Astrocyte (in vitro differentiated cells and primary cell): ENCODE results near the gene GPC5. TPM values are rescaled to one million over a fixed set of nuclear protein-coding genes. Genes with fewer than 3 reads are reported as not detected.

ENCODE experiments used
- DNase-seq: peaks from one replicate; pipeline ENCODE4 v3.0.0-alpha.2; 2010; ENCODE audit warnings: low read depth
- FAIRE-seq: peaks from 2 replicates; lab custom pipeline; 2011; peaks lifted over from hg19 to GRCh38; lab: Jason Lieb, UNC
- H2AFZ ChIP-seq: 2 replicates; pipeline ENCODE4 v1.6.0; 2012; ENCODE audit warnings: low read depth, low read length, inconsistent platforms
- H3K27ac ChIP-seq: 2 replicates; pipeline ENCODE4 v1.5.1; 2011; ENCODE audit warnings: low read depth, low read length, inconsistent platforms
- H3K27me3 ChIP-seq: 2 replicates; pipeline ENCODE4 v1.6.0; 2011; ENCODE audit warnings: low read length, inconsistent platforms; ENCODE audit not compliant: insufficient read depth
- H3K36me3 ChIP-seq: 2 replicates; pipeline ENCODE4 v1.5.1; 2011; ENCODE audit warnings: low read length, inconsistent platforms; ENCODE audit not compliant: insufficient read depth
- H3K4me1 ChIP-seq: 2 replicates; pipeline ENCODE4 v1.5.1; 2011; ENCODE audit warnings: low read length, inconsistent platforms; ENCODE audit not compliant: insufficient read depth
- H3K4me2 ChIP-seq: 2 replicates; pipeline ENCODE4 v1.6.0; 2012; ENCODE audit warnings: low read length, inconsistent platforms
- H3K4me3 ChIP-seq: 2 replicates; pipeline ENCODE4 v1.5.1; 2011; ENCODE audit warnings: low read depth, mild to moderate bottlenecking, low read length, inconsistent platforms; ENCODE audit not compliant: insufficient read depth
- H3K79me2 ChIP-seq: 2 replicates; pipeline ENCODE4 v1.6.0; 2012; ENCODE audit warnings: mild to moderate bottlenecking, low read length, inconsistent platforms; ENCODE audit not compliant: insufficient read depth
- H3K9ac ChIP-seq: 2 replicates; pipeline ENCODE4 v1.6.0; 2012; ENCODE audit warnings: mild to moderate bottlenecking, low read length, inconsistent platforms
- H3K9me3 ChIP-seq: 2 replicates; pipeline ENCODE4 v1.5.1; 2012; ENCODE audit warnings: low read depth, mild to moderate bottlenecking, low read length, inconsistent platforms; ENCODE audit not compliant: insufficient read depth
- H4K20me1 ChIP-seq: 2 replicates; pipeline ENCODE4 v1.6.0; 2012; ENCODE audit warnings: low read length, inconsistent platforms; ENCODE audit not compliant: insufficient read depth
- H3K27ac Mint-ChIP-seq: one replicate; pipeline ENCODE4 v1.8.0; 2021; ENCODE audit warnings: mild to moderate bottlenecking, mixed read lengths; ENCODE audit not compliant: unreplicated experiment
- H3K27me3 Mint-ChIP-seq: one replicate; pipeline ENCODE4 v1.8.0; 2021; ENCODE audit warnings: low read depth, mixed read lengths; ENCODE audit not compliant: unreplicated experiment
- H3K36me3 Mint-ChIP-seq: one replicate; pipeline ENCODE4 v1.8.0; 2021; ENCODE audit warnings: low read depth, mixed read lengths; ENCODE audit not compliant: unreplicated experiment
- H3K4me1 Mint-ChIP-seq: one replicate; pipeline ENCODE4 v1.8.0; 2021; ENCODE audit warnings: low read depth, mixed read lengths; ENCODE audit not compliant: unreplicated experiment
- H3K4me3 Mint-ChIP-seq: one replicate; pipeline ENCODE4 v1.8.0; 2021; ENCODE audit warnings: mild to moderate bottlenecking, moderate library complexity, mixed read lengths; ENCODE audit not compliant: unreplicated experiment
- H3K9me3 Mint-ChIP-seq: one replicate; pipeline ENCODE4 v1.8.0; 2021; ENCODE audit warnings: mild to moderate bottlenecking, mixed read lengths; ENCODE audit not compliant: unreplicated experiment
- CTCF ChIP-seq: IDR thresholded peaks from 2 replicates; pipeline ENCODE4 v1.5.1; 2011; ENCODE audit warnings: low read depth, mild to moderate bottlenecking, inconsistent platforms, low read length, moderate library complexity; ENCODE audit not compliant: insufficient read depth
- EZH2 ChIP-seq: IDR thresholded peaks from 2 replicates; pipeline ENCODE4 v1.6.1; 2012; ENCODE audit warnings: mild to moderate bottlenecking, low read length, inconsistent platforms; ENCODE audit not compliant: insufficient read depth
- total RNA-seq: library from RNA; stranded (reverse); gene quantifications from 2 replicates; pipeline ENCODE4 v1.2.1, GENCODE V29; 2021

The GPC5 gene
- total RNA-seq, 1 donor from 2014 or later = 1.1 TPM

DNA sequence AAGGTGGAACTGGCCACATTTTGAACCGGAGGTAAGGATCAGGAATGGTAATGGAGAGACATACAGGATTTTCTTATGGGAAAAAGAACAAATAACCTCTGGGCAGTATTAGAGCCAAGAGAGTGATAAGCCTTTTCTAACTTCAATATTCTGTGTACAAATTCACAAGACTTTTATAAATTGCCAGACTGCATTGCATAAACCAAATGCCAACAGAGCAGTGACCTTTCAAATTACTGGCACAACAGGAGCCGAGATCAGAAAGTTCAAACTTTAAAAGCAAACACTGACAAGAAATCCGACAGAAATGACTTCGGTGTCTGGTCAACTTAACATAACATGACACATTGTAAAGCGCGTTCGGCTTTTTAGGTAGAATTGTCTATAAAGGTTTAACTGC, 737.1 kb downstream of the GPC5 start:
- Mint-ChIP-seq H3K4me3 (no peak overlapping the region), H3K36me3 (no peaks in the 10 kb centered on the region), H3K27me3 (no peaks in the 10 kb centered on the region), H3K4me1 (peaks cover 3% of the 10 kb centered on the region), H3K27ac (no peak overlapping the region), H3K9me3 (no peaks in the 10 kb centered on the region)
- Histone ChIP-seq H3K4me3 (no peak overlapping the region), H3K79me2 (no peaks in the 10 kb centered on the region), H3K27ac (no peak overlapping the region), H3K27me3 (no peaks in the 10 kb centered on the region), H4K20me1 (no peaks in the 10 kb centered on the region), H3K4me1 (no peaks in the 10 kb centered on the region), H3K36me3 (no peaks in the 10 kb centered on the region), H3K4me2 (no peak overlapping the region), H3K9ac (no peak overlapping the region), H3K9me3 (no peaks in the 10 kb centered on the region), H2AFZ (no peak overlapping the region)
- FAIRE-seq (no peak), DNase-seq (no peak)
- no peak for TF ChIP-seq EZH2

- H3K27me3 ChIP-seq = no peaks in the 10 kb centered on the region
- no peaks in the 10 kb centered on the region for H3K4me1 ChIP-seq
- no peak overlapping the region for H3K9ac ChIP-seq
- no peak overlapping the region for H3K4me3 ChIP-seq
- no peak overlapping the region for H3K27ac Mint-ChIP-seq
- no peak for TF ChIP-seq EZH2
- TF ChIP-seq CTCF = no peak
- no peaks in the 10 kb centered on the region for H3K36me3 ChIP-seq
- peaks cover 3% of the 10 kb centered on the region for H3K4me1 Mint-ChIP-seq
- no peaks in the 10 kb centered on the region for H3K27me3 Mint-ChIP-seq
- no peaks in the 10 kb centered on the region for H4K20me1 ChIP-seq
- no peak overlapping the region for H2AFZ ChIP-seq
- H3K79me2 ChIP-seq = no peaks in the 10 kb centered on the region
- FAIRE-seq (no peak), DNase-seq (peak; percentile 47)
- no peak overlapping the region for H3K27ac ChIP-seq
- no peaks in the 10 kb centered on the region for H3K9me3 ChIP-seq
- H3K4me3 Mint-ChIP-seq = no peak overlapping the region
- H3K9me3 Mint-ChIP-seq = no peaks in the 10 kb centered on the region
- peak overlapping the region; percentile 47 for H3K4me2 ChIP-seq
- H3K36me3 Mint-ChIP-seq = no peaks in the 10 kb centered on the region
These were observed 738.2 kb downstream of the GPC5 start for GRCh38 chr13:92136449-92137155.

DNA sequence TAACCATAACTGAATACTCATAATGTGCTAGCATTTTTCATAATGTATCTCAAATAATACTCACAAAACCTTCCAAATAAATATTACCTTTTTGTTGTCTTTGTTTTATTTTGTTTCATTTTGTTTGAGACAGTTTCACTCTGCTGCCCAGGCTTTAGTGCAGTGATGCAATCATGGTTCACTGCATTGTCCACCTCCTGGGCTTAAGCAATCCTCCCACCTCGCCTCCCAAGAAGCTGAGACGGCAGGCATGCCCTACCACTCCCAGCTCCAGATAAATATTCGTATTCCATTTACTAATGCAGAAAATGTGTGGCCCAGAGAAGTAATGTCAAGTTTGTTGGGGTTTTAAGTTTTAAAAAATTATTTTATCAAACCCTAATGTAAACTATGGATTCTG, 739.1 kb downstream of the GPC5 start:
- Mint-ChIP-seq H3K27me3 (no peaks in the 10 kb centered on the region), H3K27ac (no peak overlapping the region), H3K36me3 (no peaks in the 10 kb centered on the region), H3K4me3 (no peak overlapping the region), H3K9me3 (no peaks in the 10 kb centered on the region), H3K4me1 (peaks cover 3% of the 10 kb centered on the region)
- no peaks in the 10 kb centered on the region for H3K79me2 ChIP-seq
- no peaks in the 10 kb centered on the region for H3K9me3 ChIP-seq
- H3K9ac ChIP-seq = no peak overlapping the region
- FAIRE-seq (no peak), DNase-seq (no peak)
- no peak overlapping the region for H3K4me2 ChIP-seq
- no peak overlapping the region for H3K27ac ChIP-seq
- no peaks in the 10 kb centered on the region for H3K27me3 ChIP-seq
- H3K4me3 ChIP-seq = no peak overlapping the region
- no peaks in the 10 kb centered on the region for H4K20me1 ChIP-seq
- no peak overlapping the region for H2AFZ ChIP-seq
- H3K36me3 ChIP-seq = no peaks in the 10 kb centered on the region
- no peak for TF ChIP-seq CTCF
- TF ChIP-seq EZH2 = no peak
- H3K4me1 ChIP-seq = no peaks in the 10 kb centered on the region
